HepG2 (cell line): ENCODE results near the gene CCDC142. TPM values are rescaled to one million over a fixed set of nuclear protein-coding genes. Genes with fewer than 3 reads are reported as not detected.

Source experiments
- DR1 ChIP-seq: sonication (generic); formaldehyde crosslinking; IDR thresholded peaks from 2 replicates; pipeline ENCODE4 v1.8.0; 2021; ENCODE audit warnings: mild to moderate bottlenecking, missing genetic modification reagents, inconsistent platforms
- FOXC1 ChIP-seq: sonication (generic); formaldehyde crosslinking; IDR thresholded peaks from 2 replicates; pipeline ENCODE4 v1.8.0; 2022; ENCODE audit warnings: mild to moderate bottlenecking, missing genetic modification reagents, borderline replicate concordance
- KLF15 ChIP-seq: sonication (generic); formaldehyde crosslinking; IDR thresholded peaks from 2 replicates; pipeline ENCODE4 v1.8.1; 2023; ENCODE audit warnings: borderline replicate concordance, mild to moderate bottlenecking, inconsistent platforms, missing genetic modification reagents, mixed read lengths
- MBNL3 ChIP-seq: fragments of 250-450 bp; sonication (Bioruptor Pico); conservative IDR thresholded peaks from 2 replicates; pipeline ENCODE4 v1.8.0; 2022; ENCODE audit warnings: mild to moderate bottlenecking, inconsistent platforms
- MED8 ChIP-seq: sonication (generic); formaldehyde crosslinking; IDR thresholded peaks from 2 replicates; pipeline ENCODE4 v1.8.1; 2023; ENCODE audit warnings: mild to moderate bottlenecking, missing genetic modification reagents; ENCODE audit not compliant: insufficient replicate concordance
- MEF2D ChIP-seq: sonication (generic); formaldehyde crosslinking; IDR thresholded peaks from 2 replicates; pipeline ENCODE4 v1.5.1; 2020; ENCODE audit warnings: mild to moderate bottlenecking, missing genetic modification reagents
- NCOA2 ChIP-seq: sonication (generic); formaldehyde crosslinking; IDR thresholded peaks from 2 replicates; pipeline ENCODE4 v1.8.0; 2022; ENCODE audit warnings: inconsistent platforms
- NFRKB ChIP-seq: fragments of 450-650 bp; IDR thresholded peaks from 2 replicates; pipeline ENCODE4 v1.6.1; 2017
- NRL ChIP-seq: sonication (generic); formaldehyde crosslinking; IDR thresholded peaks from 2 replicates; pipeline ENCODE4 v1.5.0; 2020; ENCODE audit warnings: missing genetic modification reagents, mild to moderate bottlenecking, moderate library complexity, borderline replicate concordance
- PCBP2 ChIP-seq: fragments of 200-400 bp; formaldehyde crosslinking; optimal IDR thresholded peaks from 2 replicates; pipeline ENCODE3; 2018; ENCODE audit warnings: low read length, low read depth; ENCODE audit not compliant: poor library complexity, severe bottlenecking
- SATB2 ChIP-seq: sonication (generic); formaldehyde crosslinking; IDR thresholded peaks from 2 replicates; pipeline ENCODE4 v1.5.0; 2020; ENCODE audit warnings: missing genetic modification reagents
- SOX6 ChIP-seq, 2 experiments: fragments of 450-650 bp in 1 of 2; sonication (generic) in 1 of 2; formaldehyde crosslinking in 1 of 2; IDR thresholded peaks; 2 replicates each; pipeline versions ENCODE4 v1.4.0 to v1.6.1; 2017 to 2020; ENCODE audit warnings: antibody characterized with exemption in 1 of 2, mild to moderate bottlenecking in 1 of 2, missing genetic modification reagents in 1 of 2
- XBP1 ChIP-seq: sonication (generic); formaldehyde crosslinking; IDR thresholded peaks from 2 replicates; pipeline ENCODE4 v1.5.0; 2020; ENCODE audit warnings: missing genetic modification reagents
- ZMYM2 ChIP-seq: sonication (generic); formaldehyde crosslinking; IDR thresholded peaks from 2 replicates; pipeline ENCODE4 v1.8.0; 2022; ENCODE audit warnings: mild to moderate bottlenecking, missing genetic modification reagents
- ZNF501 ChIP-seq: sonication (generic); formaldehyde crosslinking; IDR thresholded peaks from 2 replicates; pipeline ENCODE4 v1.5.1; 2020; ENCODE audit warnings: mild to moderate bottlenecking, moderate library complexity, missing genetic modification reagents
- ZNF556 ChIP-seq: sonication (generic); formaldehyde crosslinking; IDR thresholded peaks from 2 replicates; pipeline ENCODE4 v1.4.0; 2020; ENCODE audit warnings: mild to moderate bottlenecking, missing genetic modification reagents, borderline replicate concordance
- ZNF652 ChIP-seq: IDR thresholded peaks from 2 replicates; pipeline ENCODE4 v1.6.1; 2016; ENCODE audit warnings: low read depth, borderline replicate concordance
- ZNF788 ChIP-seq: sonication (generic); formaldehyde crosslinking; IDR thresholded peaks from 2 replicates; pipeline ENCODE4 v1.5.0; 2020; ENCODE audit warnings: mild to moderate bottlenecking, missing genetic modification reagents, borderline replicate concordance
- polyA plus RNA-seq, 8 experiments: library from polyadenylated mRNA; depleted of rRNA in 3 of 8; stranded (reverse) in 7 of 8; unstranded in 1 of 8; fragments of >200 nt; fragmentation: Illumina TruSeq in 4 of 8; extraction: Trizol in 4 of 8; gene quantifications; 2 replicates each; pipeline versions ENCODE4 v1.2.1 to v1.2.3, GENCODE V29; 2011 to 2016; ENCODE audit warnings: low read depth in 4 of 8, missing spikeins in 1 of 8, mixed read lengths in 1 of 8; ENCODE audit not compliant: insufficient read depth in 1 of 8
- total RNA-seq, 5 experiments: library from RNA; depleted of rRNA; stranded (reverse); fragments of >200 nt; fragmentation: Illumina TruSeq; extraction: Trizol; gene quantifications; 2 replicates each; pipeline ENCODE4 v1.2.3, GENCODE V29; 2016; ENCODE audit warnings: low read depth in 1 of 5
- TF ChIP-seq, protein P1 (sequence below): sonication (generic); formaldehyde crosslinking; IDR thresholded peaks from 2 replicates; pipeline ENCODE4 v1.4.0; 2020; ENCODE audit warnings: missing genetic modification reagents
- TF ChIP-seq, protein P2 (sequence below): sonication (generic); formaldehyde crosslinking; IDR thresholded peaks from 2 replicates; pipeline ENCODE4 v1.4.0; 2020; ENCODE audit warnings: mild to moderate bottlenecking, missing genetic modification reagents
- TF ChIP-seq, protein P3 (sequence below): sonication (generic); formaldehyde crosslinking; IDR thresholded peaks from 2 replicates; pipeline ENCODE4 v1.4.0; 2020; ENCODE audit warnings: mild to moderate bottlenecking, missing genetic modification reagents
- TF ChIP-seq, protein P4 (sequence below), 2 experiments: sonication (generic) in 1 of 2; formaldehyde crosslinking in 1 of 2; IDR thresholded peaks; 2 replicates each; pipeline versions ENCODE4 v1.4.0 to v1.6.1; 2018 to 2020; ENCODE audit warnings: missing genetic modification reagents in 2 of 2, borderline replicate concordance in 1 of 2, low read depth in 1 of 2, mild to moderate bottlenecking in 1 of 2, missing biosample characterization in 1 of 2

The CCDC142 gene
- total and polyA plus RNA-seq, 2 of the 13 experiments (the other 11 are each of a cell fraction or from before 2014, with no cell fraction given): 14.7 to 30.4 TPM

DNA sequence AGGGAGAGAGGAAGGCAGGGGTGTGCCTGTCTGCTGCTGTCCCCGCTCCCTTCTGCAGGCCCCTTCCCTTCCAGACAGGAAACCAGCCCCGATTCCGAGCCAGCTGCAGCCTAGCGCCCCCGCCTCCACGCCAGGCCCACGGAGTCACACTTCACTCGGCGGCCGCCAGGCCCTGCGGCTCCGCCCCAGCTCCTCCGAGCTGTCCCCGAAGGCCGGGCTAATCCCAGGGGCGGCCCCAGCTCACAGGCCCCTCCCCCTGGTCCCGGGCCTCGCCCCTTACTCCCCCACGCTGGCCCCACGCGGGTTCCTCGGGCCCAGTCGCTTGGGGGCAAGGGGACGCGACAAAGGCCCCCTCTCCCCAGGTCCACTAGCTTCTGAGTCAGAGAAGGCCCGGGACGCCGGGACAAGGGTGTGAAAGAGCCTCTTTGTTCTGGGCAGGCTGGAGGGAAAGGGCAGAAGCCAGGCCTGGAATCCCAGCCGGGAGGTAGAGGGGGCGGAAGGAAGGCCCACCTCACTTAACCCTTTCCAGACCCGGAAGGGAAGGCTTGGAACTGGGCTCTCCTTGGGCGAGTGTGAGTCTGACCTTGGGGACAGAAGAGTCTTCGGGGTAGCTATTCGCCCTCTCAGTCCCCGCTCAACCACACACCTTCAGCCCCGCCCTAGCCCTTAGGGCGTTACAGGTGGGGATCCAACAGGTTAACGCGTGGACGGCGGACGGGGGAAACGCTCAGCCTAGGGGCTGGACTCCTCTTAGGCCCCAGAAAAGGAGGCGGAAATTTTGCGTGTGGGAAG lies 42.2 kb downstream of the CCDC142 start (continued):
- TF ChIP-seq, protein P1, sequence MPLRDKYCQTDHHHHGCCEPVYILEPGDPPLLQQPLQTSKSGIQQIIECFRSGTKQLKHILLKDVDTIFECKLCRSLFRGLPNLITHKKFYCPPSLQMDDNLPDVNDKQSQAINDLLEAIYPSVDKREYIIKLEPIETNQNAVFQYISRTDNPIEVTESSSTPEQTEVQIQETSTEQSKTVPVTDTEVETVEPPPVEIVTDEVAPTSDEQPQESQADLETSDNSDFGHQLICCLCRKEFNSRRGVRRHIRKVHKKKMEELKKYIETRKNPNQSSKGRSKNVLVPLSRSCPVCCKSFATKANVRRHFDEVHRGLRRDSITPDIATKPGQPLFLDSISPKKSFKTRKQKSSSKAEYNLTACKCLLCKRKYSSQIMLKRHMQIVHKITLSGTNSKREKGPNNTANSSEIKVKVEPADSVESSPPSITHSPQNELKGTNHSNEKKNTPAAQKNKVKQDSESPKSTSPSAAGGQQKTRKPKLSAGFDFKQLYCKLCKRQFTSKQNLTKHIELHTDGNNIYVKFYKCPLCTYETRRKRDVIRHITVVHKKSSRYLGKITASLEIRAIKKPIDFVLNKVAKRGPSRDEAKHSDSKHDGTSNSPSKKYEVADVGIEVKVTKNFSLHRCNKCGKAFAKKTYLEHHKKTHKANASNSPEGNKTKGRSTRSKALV (CRISPR knock-in tag): 0 out of 2 replicates have a peak, but pooled peaks have one; percentile 24
- TF ChIP-seq, protein P2, sequence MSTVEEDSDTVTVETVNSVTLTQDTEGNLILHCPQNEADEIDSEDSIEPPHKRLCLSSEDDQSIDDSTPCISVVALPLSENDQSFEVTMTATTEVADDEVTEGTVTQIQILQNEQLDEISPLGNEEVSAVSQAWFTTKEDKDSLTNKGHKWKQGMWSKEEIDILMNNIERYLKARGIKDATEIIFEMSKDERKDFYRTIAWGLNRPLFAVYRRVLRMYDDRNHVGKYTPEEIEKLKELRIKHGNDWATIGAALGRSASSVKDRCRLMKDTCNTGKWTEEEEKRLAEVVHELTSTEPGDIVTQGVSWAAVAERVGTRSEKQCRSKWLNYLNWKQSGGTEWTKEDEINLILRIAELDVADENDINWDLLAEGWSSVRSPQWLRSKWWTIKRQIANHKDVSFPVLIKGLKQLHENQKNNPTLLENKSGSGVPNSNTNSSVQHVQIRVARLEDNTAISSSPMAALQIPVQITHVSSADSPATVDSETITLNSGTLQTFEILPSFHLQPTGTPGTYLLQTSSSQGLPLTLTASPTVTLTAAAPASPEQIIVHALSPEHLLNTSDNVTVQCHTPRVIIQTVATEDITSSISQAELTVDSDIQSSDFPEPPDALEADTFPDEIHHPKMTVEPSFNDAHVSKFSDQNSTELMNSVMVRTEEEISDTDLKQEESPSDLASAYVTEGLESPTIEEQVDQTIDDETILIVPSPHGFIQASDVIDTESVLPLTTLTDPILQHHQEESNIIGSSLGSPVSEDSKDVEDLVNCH (CRISPR knock-in tag): no peak
- TF ChIP-seq PCBP2 (peak; percentile 54), KLF15 (peak; percentile 82), FOXC1 (CRISPR knock-in tag) (peak; percentile 38; the same call in 1 of the 2 replicates), NCOA2 (CRISPR knock-in tag) (peak; percentile 55), MED8 (CRISPR knock-in tag) (peak; percentile 86), SATB2 (CRISPR knock-in tag) (no peak), ZNF652 (CRISPR knock-in tag) (peak; percentile 100), MEF2D (CRISPR knock-in tag) (peak; percentile 68), DR1 (CRISPR knock-in tag) (peak; percentile 96), NFRKB (no peak), ZNF501 (CRISPR knock-in tag) (peak; percentile 84; the same call in 1 of the 2 replicates), XBP1 (0 out of 2 replicates have a peak, but pooled peaks have one; percentile 35), ZNF788 (CRISPR knock-in tag) (peak; percentile 90; the same call in 1 of the 2 replicates), MBNL3 (CRISPR knock-in tag) (no peak), NRL (CRISPR knock-in tag) (peak; percentile 78), SOX6 (IDR thresholded peaks at IDR 0.05) (no peak), SOX6 (CRISPR knock-in tag; IDR thresholded peaks at IDR 0.05) (peak; percentile 89), ZNF556 (CRISPR knock-in tag) (peak; percentile 67; the same call in 1 of the 2 replicates), ZMYM2 (CRISPR knock-in tag) (peak; percentile 95)
- TF ChIP-seq, protein P3, sequence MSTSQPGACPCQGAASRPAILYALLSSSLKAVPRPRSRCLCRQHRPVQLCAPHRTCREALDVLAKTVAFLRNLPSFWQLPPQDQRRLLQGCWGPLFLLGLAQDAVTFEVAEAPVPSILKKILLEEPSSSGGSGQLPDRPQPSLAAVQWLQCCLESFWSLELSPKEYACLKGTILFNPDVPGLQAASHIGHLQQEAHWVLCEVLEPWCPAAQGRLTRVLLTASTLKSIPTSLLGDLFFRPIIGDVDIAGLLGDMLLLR (CRISPR knock-in tag): no peak; the same call in 1 of the 2 replicates
- TF ChIP-seq, protein P4, sequence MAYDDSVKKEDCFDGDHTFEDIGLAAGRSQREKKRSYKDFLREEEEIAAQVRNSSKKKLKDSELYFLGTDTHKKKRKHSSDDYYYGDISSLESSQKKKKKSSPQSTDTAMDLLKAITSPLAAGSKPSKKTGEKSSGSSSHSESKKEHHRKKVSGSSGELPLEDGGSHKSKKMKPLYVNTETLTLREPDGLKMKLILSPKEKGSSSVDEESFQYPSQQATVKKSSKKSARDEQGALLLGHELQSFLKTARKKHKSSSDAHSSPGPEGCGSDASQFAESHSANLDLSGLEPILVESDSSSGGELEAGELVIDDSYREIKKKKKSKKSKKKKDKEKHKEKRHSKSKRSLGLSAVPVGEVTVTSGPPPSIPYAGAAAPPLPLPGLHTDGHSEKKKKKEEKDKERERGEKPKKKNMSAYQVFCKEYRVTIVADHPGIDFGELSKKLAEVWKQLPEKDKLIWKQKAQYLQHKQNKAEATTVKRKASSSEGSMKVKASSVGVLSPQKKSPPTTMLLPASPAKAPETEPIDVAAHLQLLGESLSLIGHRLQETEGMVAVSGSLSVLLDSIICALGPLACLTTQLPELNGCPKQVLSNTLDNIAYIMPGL (CRISPR knock-in tag; IDR thresholded peaks at IDR 0.05; ENCODE audit: borderline replicate concordance in 1 of 2, low read depth in 1 of 2): peak; percentile 88 to 97
